ENCODE measurements around the gene LTA4H. TPM values are rescaled to one million over a fixed set of nuclear protein-coding genes. Genes with fewer than 3 reads are reported as not detected.

Gene LTA4H
- 74.5 and 75.1 TPM in 2 replicates for total RNA-seq

DNA sequence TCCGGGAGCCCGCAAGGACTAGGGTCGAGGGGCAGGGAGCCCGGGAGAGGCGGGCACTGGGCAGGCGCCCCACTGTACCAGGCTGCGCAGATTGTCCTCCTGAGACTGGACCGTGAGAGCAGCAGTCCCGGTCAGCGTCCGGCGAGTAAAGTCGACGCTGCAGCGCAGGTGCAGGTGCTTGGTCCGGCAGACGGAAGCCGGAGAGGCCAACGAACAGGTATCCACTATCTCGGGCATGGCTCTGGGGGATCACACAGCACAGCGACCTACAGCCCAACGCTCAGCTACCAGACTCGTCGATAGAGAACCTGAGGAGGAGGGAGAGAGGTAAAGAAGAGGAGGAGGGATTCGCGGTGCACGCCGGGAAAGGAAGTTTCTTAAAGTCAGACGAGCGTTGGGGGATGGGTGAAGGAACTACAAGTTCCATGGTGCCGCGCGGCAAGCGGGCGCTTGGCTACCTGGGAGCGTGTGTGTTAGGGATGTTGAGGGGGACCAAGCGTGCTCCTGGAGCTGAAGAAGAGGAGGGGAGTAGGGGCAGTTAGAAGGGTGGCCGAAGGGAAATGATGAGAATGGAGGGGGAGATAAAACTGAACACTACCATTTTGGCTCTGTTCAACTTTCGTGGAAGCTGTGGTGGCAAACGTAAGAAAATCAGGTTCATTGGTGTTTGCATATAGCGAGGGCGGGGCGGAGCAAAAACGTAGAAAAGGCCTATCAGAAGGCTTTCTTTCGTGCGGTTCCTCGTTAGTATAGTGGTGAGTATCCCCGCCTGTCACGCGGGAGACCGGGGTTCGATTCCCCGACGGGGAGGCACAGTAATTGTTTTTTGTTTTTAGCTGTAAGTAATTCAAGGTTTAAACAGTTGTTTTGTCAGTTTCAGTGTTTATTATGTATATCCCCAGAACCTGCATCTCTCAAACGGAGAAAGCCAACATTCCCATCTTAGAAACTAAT is at the start of gene LTA4H:
LTA4H (minus strand) TSS at position 305 of the 954 bp plus-strand sequence; CDS start at position 237, 68 bp downstream.

DNA sequence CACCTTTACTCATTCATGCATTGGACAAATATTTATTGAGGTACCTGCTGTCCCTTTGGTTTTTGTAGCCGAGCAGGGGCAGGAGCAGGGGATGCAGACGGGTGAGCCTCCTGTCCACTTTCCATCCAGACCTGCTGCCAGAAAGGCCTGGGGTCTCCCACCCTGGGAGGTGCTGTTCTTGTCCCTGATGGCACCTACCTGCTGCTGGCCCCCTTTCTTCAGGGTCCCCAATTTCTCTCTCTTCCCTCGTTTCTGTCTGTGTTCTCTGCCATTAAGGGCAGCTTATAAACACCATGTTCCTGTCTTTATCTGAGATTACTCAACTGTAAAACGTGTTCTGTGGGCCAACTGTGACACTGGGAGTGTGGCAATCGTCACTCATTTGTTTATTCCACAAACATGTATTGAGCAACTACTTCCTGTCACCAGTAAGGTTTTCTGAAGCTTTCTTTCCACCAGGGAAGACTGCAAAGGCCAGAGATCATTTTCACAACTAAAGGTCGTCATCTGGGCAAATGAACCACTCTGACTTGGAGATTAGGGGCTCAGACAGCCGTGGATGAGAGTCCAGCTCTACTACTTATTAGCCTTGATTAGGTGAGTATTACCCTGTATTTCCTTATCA is 39.2 kb downstream of the LTA4H start, which contains the start of gene HAL:
HAL (minus strand) TSS at position 311 of the 625 bp plus-strand sequence. CDS start 434 bp downstream, outside the sequence.

Other genes starting within 250 kb of the LTA4H start
- gene NTN4, start 244.8 kb downstream of the LTA4H start, total RNA-seq: 2.2 and 2.9 TPM in 2 replicates
- gene SNRPF, start 176.6 kb downstream of the LTA4H start, total RNA-seq: 6.2 and 7.3 TPM in 2 replicates
- gene CCDC38, start 93.0 kb downstream of the LTA4H start, total RNA-seq: not detected in 2 replicates
- gene AMDHD1, start 92.3 kb downstream of the LTA4H start, total RNA-seq: not detected in 2 replicates
- gene HAL, start 39.2 kb downstream of the LTA4H start, total RNA-seq: 0.05 TPM in 1 of 2 replicates, not detected in the other
- gene ELK3, start 158.8 kb upstream of the LTA4H start, total RNA-seq: 30.7 and 32.0 TPM in 2 replicates